ENCODE data around the gene UGT3A2.

Gene UGT3A2

DNA sequence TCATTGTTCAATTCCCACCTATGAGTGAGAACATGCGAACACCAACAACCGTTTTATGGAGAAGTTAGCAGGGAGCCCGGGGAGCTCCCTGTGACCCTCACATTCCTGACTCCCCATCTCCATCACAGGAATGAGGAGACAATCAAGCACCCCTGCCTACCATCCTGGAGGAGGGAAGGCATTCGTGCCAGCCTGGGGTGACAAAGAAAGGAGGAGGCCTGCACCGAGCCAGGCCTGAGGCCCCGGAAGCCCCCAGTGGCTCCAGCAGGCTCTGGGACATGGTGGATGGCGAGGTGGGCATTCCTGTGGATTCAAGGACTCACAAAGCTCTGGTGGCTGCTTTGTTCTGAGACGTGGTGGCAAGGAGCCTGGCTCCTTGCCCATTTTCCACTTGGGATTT lies 39.0 kb downstream of the UGT3A2 start:
- TF ChIP-seq NFIC (IDR thresholded peaks at IDR 0.05) (no peak), RAD21 (IDR thresholded peaks at IDR 0.05; ENCODE audit: low read depth) (no peak)

DNA sequence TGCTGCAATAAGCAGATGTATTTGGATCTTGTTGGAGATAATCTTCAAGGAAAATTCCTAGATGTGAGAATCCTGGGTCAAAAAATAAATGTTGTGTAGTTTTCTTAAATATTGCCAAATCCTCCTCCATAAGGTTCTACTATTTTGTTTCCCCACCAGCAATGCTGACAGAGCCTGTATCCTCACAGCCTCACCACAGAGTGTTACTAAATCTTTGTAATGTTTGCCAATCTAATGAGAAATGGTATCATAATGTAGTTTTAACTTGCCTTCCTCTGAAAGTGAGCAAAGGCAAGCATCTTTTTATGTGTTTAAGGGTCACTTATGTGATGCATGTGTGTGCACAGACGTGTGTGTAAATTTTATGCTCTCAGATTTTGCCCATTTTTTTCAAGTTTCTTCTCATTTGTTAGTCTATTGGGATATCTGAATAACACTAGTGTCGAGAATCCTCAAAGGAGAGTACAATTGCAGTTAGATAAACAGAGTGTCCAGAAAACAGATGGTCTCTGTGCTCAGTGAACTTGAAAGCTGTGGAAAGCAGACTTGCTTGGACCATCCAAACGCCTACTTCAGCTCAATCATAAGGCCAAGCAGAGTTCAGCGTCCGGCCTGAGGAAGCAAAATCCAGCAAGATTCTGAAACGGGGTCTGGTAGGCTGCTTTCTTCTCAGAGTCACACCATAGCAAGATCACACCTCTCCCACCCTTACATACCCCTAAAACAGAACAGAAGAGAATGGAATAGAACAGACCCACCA lies 39.8 kb downstream of the UGT3A2 start:
- TF ChIP-seq FOXM1 (IDR thresholded peaks at IDR 0.05; ENCODE audit: borderline replicate concordance, low read depth) (no peak), CREB1 (IDR thresholded peaks at IDR 0.05; ENCODE audit: low read depth) (no peak), TCF12 (IDR thresholded peaks at IDR 0.05; ENCODE audit: low read depth) (no peak), YY1 (IDR thresholded peaks at IDR 0.05; ENCODE audit: low read depth) (no peak), TEAD4 (IDR thresholded peaks at IDR 0.05) (no peak), RAD21 (IDR thresholded peaks at IDR 0.05; ENCODE audit: low read depth) (no peak), NFIC (IDR thresholded peaks at IDR 0.05) (no peak), TAF1 (IDR thresholded peaks at IDR 0.05; ENCODE audit: low read depth) (no peak), EP300 (IDR thresholded peaks at IDR 0.05; ENCODE audit: borderline replicate concordance) (no peak), EGR1 (IDR thresholded peaks at IDR 0.05) (no peak)
- TF ChIP-seq, protein P1, sequence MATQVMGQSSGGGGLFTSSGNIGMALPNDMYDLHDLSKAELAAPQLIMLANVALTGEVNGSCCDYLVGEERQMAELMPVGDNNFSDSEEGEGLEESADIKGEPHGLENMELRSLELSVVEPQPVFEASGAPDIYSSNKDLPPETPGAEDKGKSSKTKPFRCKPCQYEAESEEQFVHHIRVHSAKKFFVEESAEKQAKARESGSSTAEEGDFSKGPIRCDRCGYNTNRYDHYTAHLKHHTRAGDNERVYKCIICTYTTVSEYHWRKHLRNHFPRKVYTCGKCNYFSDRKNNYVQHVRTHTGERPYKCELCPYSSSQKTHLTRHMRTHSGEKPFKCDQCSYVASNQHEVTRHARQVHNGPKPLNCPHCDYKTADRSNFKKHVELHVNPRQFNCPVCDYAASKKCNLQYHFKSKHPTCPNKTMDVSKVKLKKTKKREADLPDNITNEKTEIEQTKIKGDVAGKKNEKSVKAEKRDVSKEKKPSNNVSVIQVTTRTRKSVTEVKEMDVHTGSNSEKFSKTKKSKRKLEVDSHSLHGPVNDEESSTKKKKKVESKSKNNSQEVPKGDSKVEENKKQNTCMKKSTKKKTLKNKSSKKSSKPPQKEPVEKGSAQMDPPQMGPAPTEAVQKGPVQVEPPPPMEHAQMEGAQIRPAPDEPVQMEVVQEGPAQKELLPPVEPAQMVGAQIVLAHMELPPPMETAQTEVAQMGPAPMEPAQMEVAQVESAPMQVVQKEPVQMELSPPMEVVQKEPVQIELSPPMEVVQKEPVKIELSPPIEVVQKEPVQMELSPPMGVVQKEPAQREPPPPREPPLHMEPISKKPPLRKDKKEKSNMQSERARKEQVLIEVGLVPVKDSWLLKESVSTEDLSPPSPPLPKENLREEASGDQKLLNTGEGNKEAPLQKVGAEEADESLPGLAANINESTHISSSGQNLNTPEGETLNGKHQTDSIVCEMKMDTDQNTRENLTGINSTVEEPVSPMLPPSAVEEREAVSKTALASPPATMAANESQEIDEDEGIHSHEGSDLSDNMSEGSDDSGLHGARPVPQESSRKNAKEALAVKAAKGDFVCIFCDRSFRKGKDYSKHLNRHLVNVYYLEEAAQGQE (IDR thresholded peaks at IDR 0.05; ENCODE audit: low read depth) = no peak
- TF ChIP-seq, protein P2, sequence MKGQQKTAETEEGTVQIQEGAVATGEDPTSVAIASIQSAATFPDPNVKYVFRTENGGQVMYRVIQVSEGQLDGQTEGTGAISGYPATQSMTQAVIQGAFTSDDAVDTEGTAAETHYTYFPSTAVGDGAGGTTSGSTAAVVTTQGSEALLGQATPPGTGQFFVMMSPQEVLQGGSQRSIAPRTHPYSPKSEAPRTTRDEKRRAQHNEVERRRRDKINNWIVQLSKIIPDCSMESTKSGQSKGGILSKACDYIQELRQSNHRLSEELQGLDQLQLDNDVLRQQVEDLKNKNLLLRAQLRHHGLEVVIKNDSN (IDR thresholded peaks at IDR 0.05) = no peak
- TF ChIP-seq, protein P3, sequence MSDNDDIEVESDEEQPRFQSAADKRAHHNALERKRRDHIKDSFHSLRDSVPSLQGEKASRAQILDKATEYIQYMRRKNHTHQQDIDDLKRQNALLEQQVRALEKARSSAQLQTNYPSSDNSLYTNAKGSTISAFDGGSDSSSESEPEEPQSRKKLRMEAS (IDR thresholded peaks at IDR 0.05) = no peak

DNA sequence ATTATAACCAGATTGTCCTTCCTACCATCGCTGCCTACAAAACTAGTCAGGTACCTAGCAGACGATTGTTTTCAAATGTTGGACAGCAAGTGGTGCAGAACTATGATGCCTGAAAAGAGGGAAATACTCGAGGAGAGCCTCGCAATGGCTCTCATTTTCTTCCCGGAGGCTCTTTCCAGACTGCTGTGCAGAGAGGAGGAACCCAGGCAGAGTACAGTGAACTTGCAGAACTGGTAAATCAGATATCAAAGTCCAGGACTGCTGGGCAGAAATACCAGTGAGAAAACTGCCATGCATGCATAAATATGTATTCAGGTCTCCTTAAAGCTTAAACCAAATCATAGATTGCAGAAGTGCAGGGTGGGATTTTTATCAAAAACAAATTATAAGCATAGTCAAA lies 49.1 kb downstream of the UGT3A2 start:
- no peak for TF ChIP-seq TEAD4 (IDR thresholded peaks at IDR 0.05)
- TF ChIP-seq EGR1 (IDR thresholded peaks at IDR 0.05) = no peak
- TF ChIP-seq TCF12 (IDR thresholded peaks at IDR 0.05; ENCODE audit: low read depth) = no peak
- TF ChIP-seq, protein P1 (IDR thresholded peaks at IDR 0.05; ENCODE audit: low read depth) = no peak
- no peak for TF ChIP-seq NFIC (IDR thresholded peaks at IDR 0.05)
- no peak for TF ChIP-seq FOXM1 (IDR thresholded peaks at IDR 0.05; ENCODE audit: borderline replicate concordance, low read depth)
- no peak for TF ChIP-seq TAF1 (IDR thresholded peaks at IDR 0.05; ENCODE audit: low read depth)

DNA sequence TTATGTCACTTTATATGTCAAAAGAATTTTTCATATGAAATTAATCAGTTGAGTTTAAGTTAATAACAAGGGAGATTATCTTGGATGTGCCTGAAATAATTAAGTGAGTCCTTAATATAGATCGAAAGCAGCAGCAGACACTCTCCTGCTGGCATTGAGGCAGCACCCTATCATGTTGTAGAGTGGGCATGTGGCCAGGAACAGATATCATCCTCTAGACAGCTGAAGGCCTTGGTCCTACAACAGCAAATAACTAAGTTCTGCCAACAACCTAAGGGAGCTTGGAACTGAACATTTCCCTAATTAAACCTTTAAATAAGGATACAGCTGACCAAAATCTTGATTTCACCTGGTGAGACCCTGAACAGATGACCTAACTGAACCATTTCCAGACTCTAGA lies 49.7 kb downstream of the UGT3A2 start:
- TF ChIP-seq, protein P1 (IDR thresholded peaks at IDR 0.05; ENCODE audit: low read depth) = no peak
- TF ChIP-seq FOXM1 (IDR thresholded peaks at IDR 0.05; ENCODE audit: borderline replicate concordance, low read depth) (no peak), RAD21 (IDR thresholded peaks at IDR 0.05; ENCODE audit: low read depth) (no peak), EP300 (IDR thresholded peaks at IDR 0.05; ENCODE audit: borderline replicate concordance) (no peak), TCF12 (IDR thresholded peaks at IDR 0.05; ENCODE audit: low read depth) (no peak), CEBPB (IDR thresholded peaks at IDR 0.05) (no peak), TAF1 (IDR thresholded peaks at IDR 0.05; ENCODE audit: low read depth) (no peak), CREB1 (IDR thresholded peaks at IDR 0.05; ENCODE audit: low read depth) (no peak), EGR1 (IDR thresholded peaks at IDR 0.05) (no peak), NFIC (IDR thresholded peaks at IDR 0.05) (no peak), ZBTB7A (IDR thresholded peaks at IDR 0.05; ENCODE audit: low read depth) (no peak)
- TF ChIP-seq, protein P3 (IDR thresholded peaks at IDR 0.05) = no peak
- TF ChIP-seq, protein P2 (IDR thresholded peaks at IDR 0.05) = no peak

Measured in Ishikawa (cell line).